Lung (tissue), 12 donors: ENCODE data around the gene UNC13B. TPM values are rescaled to one million over a fixed set of nuclear protein-coding genes. Genes with fewer than 3 reads are reported as not detected.
A peak's percentile ranks its signal among the peaks of the same experiment; 100 is the strongest.

Source experiments
- ATAC-seq: fragments of 200-7000 bp; cut with Tn5 transposase; one replicate; pipeline ENCODE4 v1.9.1; 2020; ENCODE audit warnings: moderate number of reproducible peaks; ENCODE audit not compliant: insufficient read depth, low FRiP score
- DNase-seq, 3 donors: peaks; one replicate each; pipeline ENCODE4 v3.0.0-alpha.2; 2013 to 2017
- H3K27ac ChIP-seq, 2 donors: one replicate each; pipeline ENCODE4 v1.5.1; 2013; ENCODE audit warnings: mild to moderate bottlenecking in 2 of 2, moderate library complexity in 2 of 2, control low read depth in 1 of 2, inconsistent platforms in 1 of 2, low read depth in 1 of 2, low read length in 1 of 2
- H3K27me3 ChIP-seq, 3 donors: one replicate each; pipeline ENCODE4 v1.5.1; 2013; ENCODE audit warnings: low read length in 2 of 3; ENCODE audit not compliant: control insufficient read depth in 3 of 3, insufficient read depth in 3 of 3
- H3K36me3 ChIP-seq, 4 donors: one replicate each; pipeline ENCODE4 v1.5.1; 2013; ENCODE audit warnings: low read length in 4 of 4, mild to moderate bottlenecking in 1 of 4, moderate library complexity in 1 of 4; ENCODE audit not compliant: control insufficient read depth in 4 of 4, insufficient read depth in 4 of 4
- H3K4me1 ChIP-seq, 5 donors: one replicate each; pipeline ENCODE4 v1.5.1; 2013; ENCODE audit warnings: low read length in 5 of 5, mild to moderate bottlenecking in 2 of 5, moderate library complexity in 1 of 5; ENCODE audit not compliant: control insufficient read depth in 5 of 5, insufficient read depth in 5 of 5
- H3K4me3 ChIP-seq: one replicate; pipeline ENCODE4 v1.5.1; 2013; ENCODE audit warnings: mild to moderate bottlenecking, control low read depth, moderate library complexity
- H3K9ac ChIP-seq, 2 donors: one replicate each; pipeline ENCODE4 v1.5.1; 2013; ENCODE audit warnings: low read length in 2 of 2, control low read depth in 1 of 2; ENCODE audit not compliant: insufficient read depth in 1 of 2
- H3K9me3 ChIP-seq, 4 donors: one replicate each; pipeline ENCODE4 v1.5.1; 2013; ENCODE audit warnings: low read length in 3 of 4, mild to moderate bottlenecking in 1 of 4, moderate library complexity in 1 of 4; ENCODE audit not compliant: control insufficient read depth in 4 of 4, insufficient read depth in 3 of 4
- CTCF ChIP-seq: IDR thresholded peaks from 2 replicates; pipeline ENCODE4 v1.5.1; 2012; ENCODE audit warnings: mild to moderate bottlenecking; ENCODE audit errors: control extremely low read depth, extremely low read depth
- WGBS, 2 donors: extraction: QIAGEN DNeasy Blood & Tissue Kit; methylation state at CpG; one replicate each; pipeline ENCODE4 v1.1.7; 2013; 5-methylcytosine and 5-hydroxymethylcytosine counted together
- polyA plus RNA-seq, 2 donors: library from polyadenylated mRNA; stranded (reverse); fragments of 200-250 nt; gene quantifications; one replicate each; pipeline ENCODE4 v1.2.1, GENCODE V29; 2013
- total RNA-seq, 2 donors: library from RNA; depleted of rRNA in 1 of 2; stranded (reverse); fragments of >200 nt in 1 of 2; gene quantifications; one replicate each; pipeline ENCODE4 v1.2.1, GENCODE V29; 2014 to 2021
- donor health status: control.
- donor health status: control.
- donor health status: Bipolar disorder and iron deficiency.
- donor health status: healthy.
- donor health status: DM: yes; HTN: yes; CAD: no.

Gene UNC13B
- total and polyA plus RNA-seq, 4 donors = 25.8 to 102 (median 64.4) TPM

- no peak overlapping the region for H3K9ac ChIP-seq
- 44 to 64% methylated on average over 3 of the region's 3 CpGs for WGBS, 2 donors
- H3K27me3 ChIP-seq = no peaks in the 10 kb centered on the region
- peak overlapping the region in 1 of 2 donors; percentile 39 for H3K27ac ChIP-seq
- no peaks in the 10 kb centered on the region for H3K9me3 ChIP-seq
- ATAC-seq (peak; percentile 50), DNase-seq (peak in 2 of 3 donors; percentile 3 to 44)
- peaks cover 0 to 13% (median 0%) of the 10 kb centered on the region in 4 donors for H3K36me3 ChIP-seq
- peaks cover 0 to 20% (median 0%) of the 10 kb centered on the region in 5 donors for H3K4me1 ChIP-seq
- H3K4me3 ChIP-seq = no peak overlapping the region
- no peak for TF ChIP-seq CTCF
Observed at GRCh38 chr9:35364817-35365585, 203.2 kb downstream of the UNC13B start.

GRCh38 chr9:35366627-35367026 is 204.8 kb downstream of the UNC13B start:
- ATAC-seq = no peak
- H3K4me3 ChIP-seq = no peak overlapping the region
- TF ChIP-seq CTCF = no peak
- peaks cover 0 to 17% (median 0%) of the 10 kb centered on the region in 5 donors for H3K4me1 ChIP-seq
- H3K27me3 ChIP-seq = no peaks in the 10 kb centered on the region
- H3K27ac ChIP-seq = no peak overlapping the region
- no peak for DNase-seq
- H3K36me3 ChIP-seq = peaks cover 0 to 16% (median 0%) of the 10 kb centered on the region in 4 donors
- H3K9ac ChIP-seq = no peak overlapping the region
- 94 to 96% methylated on average over 2 of the region's 2 CpGs for WGBS, 2 donors
- no peaks in the 10 kb centered on the region for H3K9me3 ChIP-seq

GRCh38 chr9:35367451-35367850 is 205.6 kb downstream of the UNC13B start:
- ATAC-seq (no peak), DNase-seq (no peak)
- no peak for TF ChIP-seq CTCF
- H3K9me3 ChIP-seq = no peaks in the 10 kb centered on the region
- H3K4me1 ChIP-seq = peaks cover 0 to 17% (median 0%) of the 10 kb centered on the region in 5 donors
- 73 to 83% methylated on average over 2 of the region's 2 CpGs for WGBS, 2 donors
- H3K27ac ChIP-seq = no peak overlapping the region
- H3K4me3 ChIP-seq = no peak overlapping the region
- no peak overlapping the region for H3K9ac ChIP-seq
- no peaks in the 10 kb centered on the region for H3K27me3 ChIP-seq
- H3K36me3 ChIP-seq = peaks cover 0 to 20% (median 0%) of the 10 kb centered on the region in 4 donors
